Measurements from ENCODE around the gene XXYLT1. TPM values are rescaled to one million over a fixed set of nuclear protein-coding genes. Genes with fewer than 3 reads are reported as not detected.

The XXYLT1 gene
- total and polyA plus RNA-seq, 10 of the 15 experiments (the other 5 are each of a cell fraction or from before 2014, with no cell fraction given): 1.2 to 14.2 (median 9.3) TPM

DNA sequence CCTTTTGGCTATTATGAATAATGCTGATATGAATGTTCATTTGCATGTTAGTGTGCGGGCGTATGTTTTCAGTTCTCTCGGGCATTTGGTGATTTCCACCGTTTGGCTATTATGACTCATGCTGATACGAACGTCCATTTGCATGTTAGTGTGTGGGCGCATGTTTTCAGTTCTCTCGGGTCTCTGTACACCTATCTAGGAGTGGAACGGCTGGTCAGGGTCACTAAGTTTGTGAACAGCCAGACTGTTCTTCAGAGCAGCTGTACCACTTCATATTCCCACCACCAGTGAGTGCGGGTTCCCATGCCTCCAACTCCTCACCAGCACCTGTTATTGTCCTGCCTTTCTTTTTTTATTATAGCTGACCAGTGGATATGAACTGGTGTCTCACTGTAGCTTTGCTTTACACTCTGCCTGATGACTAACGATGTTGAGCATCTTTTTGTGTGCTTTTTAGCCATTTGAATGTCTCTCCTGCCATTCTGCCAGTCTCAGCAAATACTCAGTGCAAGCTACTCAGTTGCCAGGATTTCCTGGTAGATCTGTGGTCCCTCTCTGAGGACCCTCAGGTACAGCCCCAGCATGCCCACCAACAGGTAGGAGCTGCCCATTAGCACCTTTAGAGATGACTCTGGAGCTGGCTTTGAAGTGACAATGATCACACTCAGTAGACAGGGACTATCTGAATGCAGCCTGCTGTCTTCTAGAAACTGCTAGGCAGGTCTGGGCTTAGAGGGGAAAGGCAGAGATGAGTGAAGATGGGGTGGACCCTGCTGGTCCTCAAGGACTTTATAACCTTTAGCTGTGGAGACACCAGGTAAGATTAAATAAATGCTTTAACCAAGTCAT lies 141.1 kb downstream of the XXYLT1 start (continued):
- TF ChIP-seq, protein P1, sequence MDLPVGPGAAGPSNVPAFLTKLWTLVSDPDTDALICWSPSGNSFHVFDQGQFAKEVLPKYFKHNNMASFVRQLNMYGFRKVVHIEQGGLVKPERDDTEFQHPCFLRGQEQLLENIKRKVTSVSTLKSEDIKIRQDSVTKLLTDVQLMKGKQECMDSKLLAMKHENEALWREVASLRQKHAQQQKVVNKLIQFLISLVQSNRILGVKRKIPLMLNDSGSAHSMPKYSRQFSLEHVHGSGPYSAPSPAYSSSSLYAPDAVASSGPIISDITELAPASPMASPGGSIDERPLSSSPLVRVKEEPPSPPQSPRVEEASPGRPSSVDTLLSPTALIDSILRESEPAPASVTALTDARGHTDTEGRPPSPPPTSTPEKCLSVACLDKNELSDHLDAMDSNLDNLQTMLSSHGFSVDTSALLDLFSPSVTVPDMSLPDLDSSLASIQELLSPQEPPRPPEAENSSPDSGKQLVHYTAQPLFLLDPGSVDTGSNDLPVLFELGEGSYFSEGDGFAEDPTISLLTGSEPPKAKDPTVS (IDR thresholded peaks at IDR 0.05; ENCODE audit: low read depth, low read length): peak; percentile 63; the same call in 1 of the 2 replicates
- TF ChIP-seq WRNIP1 (IDR thresholded peaks at IDR 0.05; ENCODE audit: borderline replicate concordance, low read depth, low read length) (0 out of 2 replicates have a peak, but pooled peaks have one; percentile 50), FOXM1 (IDR thresholded peaks at IDR 0.05; ENCODE audit: low read depth, low read length) (peak; percentile 99), DPF2 (IDR thresholded peaks at IDR 0.05) (peak; percentile 97), ZZZ3 (IDR thresholded peaks at IDR 0.05; ENCODE audit: control insufficient read depth, insufficient read length, low read depth) (no peak), JUNB (IDR thresholded peaks at IDR 0.05) (peak; percentile 99), RAD51 (IDR thresholded peaks at IDR 0.05) (no peak), IKZF2 (IDR thresholded peaks at IDR 0.05) (peak; percentile 74 to 92; a peak in 3 of 4 replicates), PML (IDR thresholded peaks at IDR 0.05; ENCODE audit: low read length) (peak; percentile 92), RUNX3 (IDR thresholded peaks at IDR 0.05; ENCODE audit: low read length) (peak; percentile 88), BMI1 (IDR thresholded peaks at IDR 0.05; ENCODE audit: borderline replicate concordance) (peak; percentile 88), SMAD5 (IDR thresholded peaks at IDR 0.05; ENCODE audit: low read depth) (peak; percentile 43; the same call in 1 of the 2 replicates), BCL11A (IDR thresholded peaks at IDR 0.05; ENCODE audit: low read depth, low read length) (peak; percentile 94), ZBED1 (IDR thresholded peaks at IDR 0.05; ENCODE audit: borderline replicate concordance) (peak; percentile 97), CBX5 (IDR thresholded peaks at IDR 0.05; ENCODE audit: low read depth) (peak; percentile 82; the same call in 1 of the 2 replicates), BACH1 (IDR thresholded peaks at IDR 0.05; ENCODE audit: borderline replicate concordance) (peak; percentile 89; the same call in 1 of the 2 replicates), STAT3 (IDR thresholded peaks at IDR 0.05; ENCODE audit: low read depth, low read length) (0 out of 2 replicates have a peak, but pooled peaks have one; percentile 83), MYB (IDR thresholded peaks at IDR 0.05; ENCODE audit: borderline replicate concordance, low read depth, low read length) (peak; percentile 92), TARDBP (IDR thresholded peaks at IDR 0.05; ENCODE audit: borderline replicate concordance) (0 out of 2 replicates have a peak, but pooled peaks have one; percentile 54), CHD4 (IDR thresholded peaks at IDR 0.05) (no peak)
- TF ChIP-seq, protein P2, sequence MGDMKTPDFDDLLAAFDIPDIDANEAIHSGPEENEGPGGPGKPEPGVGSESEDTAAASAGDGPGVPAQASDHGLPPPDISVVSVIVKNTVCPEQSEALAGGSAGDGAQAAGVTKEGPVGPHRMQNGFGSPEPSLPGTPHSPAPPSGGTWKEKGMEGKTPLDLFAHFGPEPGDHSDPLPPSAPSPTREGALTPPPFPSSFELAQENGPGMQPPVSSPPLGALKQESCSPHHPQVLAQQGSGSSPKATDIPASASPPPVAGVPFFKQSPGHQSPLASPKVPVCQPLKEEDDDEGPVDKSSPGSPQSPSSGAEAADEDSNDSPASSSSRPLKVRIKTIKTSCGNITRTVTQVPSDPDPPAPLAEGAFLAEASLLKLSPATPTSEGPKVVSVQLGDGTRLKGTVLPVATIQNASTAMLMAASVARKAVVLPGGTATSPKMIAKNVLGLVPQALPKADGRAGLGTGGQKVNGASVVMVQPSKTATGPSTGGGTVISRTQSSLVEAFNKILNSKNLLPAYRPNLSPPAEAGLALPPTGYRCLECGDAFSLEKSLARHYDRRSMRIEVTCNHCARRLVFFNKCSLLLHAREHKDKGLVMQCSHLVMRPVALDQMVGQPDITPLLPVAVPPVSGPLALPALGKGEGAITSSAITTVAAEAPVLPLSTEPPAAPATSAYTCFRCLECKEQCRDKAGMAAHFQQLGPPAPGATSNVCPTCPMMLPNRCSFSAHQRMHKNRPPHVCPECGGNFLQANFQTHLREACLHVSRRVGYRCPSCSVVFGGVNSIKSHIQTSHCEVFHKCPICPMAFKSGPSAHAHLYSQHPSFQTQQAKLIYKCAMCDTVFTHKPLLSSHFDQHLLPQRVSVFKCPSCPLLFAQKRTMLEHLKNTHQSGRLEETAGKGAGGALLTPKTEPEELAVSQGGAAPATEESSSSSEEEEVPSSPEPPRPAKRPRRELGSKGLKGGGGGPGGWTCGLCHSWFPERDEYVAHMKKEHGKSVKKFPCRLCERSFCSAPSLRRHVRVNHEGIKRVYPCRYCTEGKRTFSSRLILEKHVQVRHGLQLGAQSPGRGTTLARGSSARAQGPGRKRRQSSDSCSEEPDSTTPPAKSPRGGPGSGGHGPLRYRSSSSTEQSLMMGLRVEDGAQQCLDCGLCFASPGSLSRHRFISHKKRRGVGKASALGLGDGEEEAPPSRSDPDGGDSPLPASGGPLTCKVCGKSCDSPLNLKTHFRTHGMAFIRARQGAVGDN (IDR thresholded peaks at IDR 0.05): peak; percentile 29
- TF ChIP-seq, protein P3, sequence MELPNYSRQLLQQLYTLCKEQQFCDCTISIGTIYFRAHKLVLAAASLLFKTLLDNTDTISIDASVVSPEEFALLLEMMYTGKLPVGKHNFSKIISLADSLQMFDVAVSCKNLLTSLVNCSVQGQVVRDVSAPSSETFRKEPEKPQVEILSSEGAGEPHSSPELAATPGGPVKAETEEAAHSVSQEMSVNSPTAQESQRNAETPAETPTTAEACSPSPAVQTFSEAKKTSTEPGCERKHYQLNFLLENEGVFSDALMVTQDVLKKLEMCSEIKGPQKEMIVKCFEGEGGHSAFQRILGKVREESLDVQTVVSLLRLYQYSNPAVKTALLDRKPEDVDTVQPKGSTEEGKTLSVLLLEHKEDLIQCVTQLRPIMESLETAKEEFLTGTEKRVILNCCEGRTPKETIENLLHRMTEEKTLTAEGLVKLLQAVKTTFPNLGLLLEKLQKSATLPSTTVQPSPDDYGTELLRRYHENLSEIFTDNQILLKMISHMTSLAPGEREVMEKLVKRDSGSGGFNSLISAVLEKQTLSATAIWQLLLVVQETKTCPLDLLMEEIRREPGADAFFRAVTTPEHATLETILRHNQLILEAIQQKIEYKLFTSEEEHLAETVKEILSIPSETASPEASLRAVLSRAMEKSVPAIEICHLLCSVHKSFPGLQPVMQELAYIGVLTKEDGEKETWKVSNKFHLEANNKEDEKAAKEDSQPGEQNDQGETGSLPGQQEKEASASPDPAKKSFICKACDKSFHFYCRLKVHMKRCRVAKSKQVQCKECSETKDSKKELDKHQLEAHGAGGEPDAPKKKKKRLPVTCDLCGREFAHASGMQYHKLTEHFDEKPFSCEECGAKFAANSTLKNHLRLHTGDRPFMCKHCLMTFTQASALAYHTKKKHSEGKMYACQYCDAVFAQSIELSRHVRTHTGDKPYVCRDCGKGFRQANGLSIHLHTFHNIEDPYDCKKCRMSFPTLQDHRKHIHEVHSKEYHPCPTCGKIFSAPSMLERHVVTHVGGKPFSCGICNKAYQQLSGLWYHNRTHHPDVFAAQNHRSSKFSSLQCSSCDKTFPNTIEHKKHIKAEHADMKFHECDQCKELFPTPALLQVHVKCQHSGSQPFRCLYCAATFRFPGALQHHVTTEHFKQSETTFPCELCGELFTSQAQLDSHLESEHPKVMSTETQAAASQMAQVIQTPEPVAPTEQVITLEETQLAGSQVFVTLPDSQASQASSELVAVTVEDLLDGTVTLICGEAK (IDR thresholded peaks at IDR 0.05; ENCODE audit: borderline replicate concordance): 0 out of 2 replicates have a peak, but pooled peaks have one; percentile 38
